Pericardium fibroblast (primary cell): Measurements from ENCODE around the gene MIGA1. TPM values are rescaled to one million over a fixed set of nuclear protein-coding genes. Genes with fewer than 3 reads are reported as not detected.

Experiments
- total RNA-seq: library from RNA; depleted of rRNA; stranded (reverse); fragments of >200 nt; gene quantifications from 2 replicates; pipeline ENCODE4 v1.2.3, GENCODE V29; 2015

The MIGA1 gene
- total RNA-seq, result 8.3 and 12.5 TPM in 2 replicates

GRCh38 chr1:77779529-77780281, at the start of gene MIGA1:
Gene MIGA1 (plus strand): TSS chr1:77779649. CDS start chr1:77783253, 3,604 bp downstream.

GRCh38 chr1:77759071-77760028, 20.1 kb upstream of the MIGA1 start, which contains the start of gene USP33:
Gene USP33 (minus strand): TSS chr1:77759852. CDS start chr1:77741697, 18,155 bp downstream.

GRCh38 chr1:77888081-77888780, 108.8 kb downstream of the MIGA1 start, which contains the start of gene NEXN:
Gene NEXN (plus strand): TSS chr1:77888624. CDS start chr1:77916107, 27,483 bp downstream.

Other genes starting within 250 kb of the MIGA1 start
- 32.6 and 36.5 TPM in 2 replicates for gene ZZZ3, start 97.0 kb upstream of the MIGA1 start, total RNA-seq
- gene USP33, start 19.8 kb upstream of the MIGA1 start, total RNA-seq, result 48.0 and 81.7 TPM in 2 replicates
- gene NEXN, start 109.0 kb downstream of the MIGA1 start, total RNA-seq, result 27.7 and 46.0 TPM in 2 replicates
- gene FUBP1, start 199.4 kb downstream of the MIGA1 start, total RNA-seq, result 36.4 and 41.5 TPM in 2 replicates
- 54.0 and 60.0 TPM in 2 replicates for gene DNAJB4, start 225.3 kb downstream of the MIGA1 start, total RNA-seq